Upper lobe of right lung (tissue), 1 donor: Measurements from ENCODE around the gene C22orf42. TPM values are rescaled to one million over a fixed set of nuclear protein-coding genes. Genes with fewer than 3 reads are reported as not detected.

ENCODE experiments used
- ATAC-seq: fragments of 200-7000 bp; cut with Tn5 transposase; one replicate; pipeline ENCODE4 v1.9.1; 2020; ENCODE audit warnings: mild to moderate bottlenecking, moderate library complexity
- DNase-seq: peaks from one replicate; pipeline ENCODE4 v3.0.0-alpha.2; 2020
- H3K27ac ChIP-seq: fragments of 200-600 bp; one replicate; pipeline ENCODE4 v1.8.0; 2022
- H3K27me3 ChIP-seq: fragments of 200-600 bp; one replicate; pipeline ENCODE4 v1.8.0; 2022; ENCODE audit warnings: mild to moderate bottlenecking
- H3K36me3 ChIP-seq: fragments of 200-600 bp; one replicate; pipeline ENCODE4 v1.8.0; 2022
- H3K4me1 ChIP-seq: fragments of 200-600 bp; one replicate; pipeline ENCODE4 v1.8.0; 2022
- H3K4me3 ChIP-seq: fragments of 200-600 bp; one replicate; pipeline ENCODE4 v1.8.0; 2022; ENCODE audit warnings: mild to moderate bottlenecking
- H3K9me3 ChIP-seq: fragments of 200-600 bp; one replicate; pipeline ENCODE4 v1.8.0; 2022
- intact Hi-C: fragments of 100-400 bp; cut with DNase I; formaldehyde crosslinking; loops from one replicate; pipeline ENCODE4 v1.11.0; 2022
- total RNA-seq: library from RNA; stranded (reverse); fragmentation: NEBNext Ultra II Directional; extraction: Animal tissue kit (Norgen Biotek cat#: 25700); gene quantifications from one replicate; pipeline ENCODE4 v1.2.1, GENCODE V29; 2021
- TF ChIP-seq, protein P1 (sequence below): fragments of 200-600 bp; IDR thresholded peaks from one replicate; pipeline ENCODE4 v1.8.0; 2022; ENCODE audit warnings: antibody characterized with exemption
- donor health status: DM: no; HTN: yes; CAD: no; lungs with severe emphysema.

The C22orf42 gene
- total RNA-seq, 1 donor from 2014 or later, result not detected

GRCh38 chr22:32132783-32133182 lies 26.3 kb downstream of the C22orf42 start:
- TF ChIP-seq, protein P1, sequence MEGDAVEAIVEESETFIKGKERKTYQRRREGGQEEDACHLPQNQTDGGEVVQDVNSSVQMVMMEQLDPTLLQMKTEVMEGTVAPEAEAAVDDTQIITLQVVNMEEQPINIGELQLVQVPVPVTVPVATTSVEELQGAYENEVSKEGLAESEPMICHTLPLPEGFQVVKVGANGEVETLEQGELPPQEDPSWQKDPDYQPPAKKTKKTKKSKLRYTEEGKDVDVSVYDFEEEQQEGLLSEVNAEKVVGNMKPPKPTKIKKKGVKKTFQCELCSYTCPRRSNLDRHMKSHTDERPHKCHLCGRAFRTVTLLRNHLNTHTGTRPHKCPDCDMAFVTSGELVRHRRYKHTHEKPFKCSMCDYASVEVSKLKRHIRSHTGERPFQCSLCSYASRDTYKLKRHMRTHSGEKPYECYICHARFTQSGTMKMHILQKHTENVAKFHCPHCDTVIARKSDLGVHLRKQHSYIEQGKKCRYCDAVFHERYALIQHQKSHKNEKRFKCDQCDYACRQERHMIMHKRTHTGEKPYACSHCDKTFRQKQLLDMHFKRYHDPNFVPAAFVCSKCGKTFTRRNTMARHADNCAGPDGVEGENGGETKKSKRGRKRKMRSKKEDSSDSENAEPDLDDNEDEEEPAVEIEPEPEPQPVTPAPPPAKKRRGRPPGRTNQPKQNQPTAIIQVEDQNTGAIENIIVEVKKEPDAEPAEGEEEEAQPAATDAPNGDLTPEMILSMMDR, result no peak
- Histone ChIP-seq H3K27ac (no peak overlapping the region), H3K27me3 (no peaks in the 10 kb centered on the region), H3K36me3 (no peaks in the 10 kb centered on the region), H3K9me3 (no peaks in the 10 kb centered on the region), H3K4me1 (no peaks in the 10 kb centered on the region), H3K4me3 (no peak overlapping the region)
- ATAC-seq (no peak), DNase-seq (no peak)
- intact Hi-C loops, result no loop called here

DNA sequence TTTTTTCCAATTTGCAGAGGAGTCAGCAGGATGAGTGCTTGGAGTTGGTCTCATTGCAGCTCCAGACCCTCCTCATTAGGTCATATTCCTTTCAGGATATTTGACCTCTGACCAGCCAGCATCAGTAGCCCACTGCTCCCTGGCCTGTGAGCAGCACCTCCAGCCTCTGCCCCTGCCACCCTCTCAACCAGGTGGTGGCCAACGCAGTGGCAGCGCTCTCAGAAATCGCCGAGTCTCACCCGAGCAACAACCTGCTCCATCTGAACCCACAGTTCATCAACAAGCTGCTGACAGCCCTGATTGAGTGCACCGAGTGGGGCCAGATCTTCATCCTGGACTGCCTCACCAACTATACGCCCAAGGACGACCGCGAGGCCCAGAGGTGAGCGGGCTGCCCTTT lies 27.0 kb downstream of the C22orf42 start:
- Histone ChIP-seq H3K4me1 (no peaks in the 10 kb centered on the region), H3K27me3 (no peaks in the 10 kb centered on the region), H3K4me3 (no peak overlapping the region), H3K9me3 (no peaks in the 10 kb centered on the region), H3K27ac (no peak overlapping the region), H3K36me3 (no peaks in the 10 kb centered on the region)
- DNase-seq, result no peak
- TF ChIP-seq, protein P1, result no peak
- intact Hi-C loops, result no loop called here
- ATAC-seq, result no peak

GRCh38 chr22:32130464-32130863 lies 28.6 kb downstream of the C22orf42 start:
- TF ChIP-seq, protein P1, result no peak
- H3K27me3 ChIP-seq, result no peaks in the 10 kb centered on the region
- no peak overlapping the region for H3K27ac ChIP-seq
- no peak overlapping the region for H3K4me3 ChIP-seq
- H3K9me3 ChIP-seq, result no peaks in the 10 kb centered on the region
- no peak for ATAC-seq
- intact Hi-C loops, result no loop called here
- no peaks in the 10 kb centered on the region for H3K36me3 ChIP-seq
- H3K4me1 ChIP-seq, result no peaks in the 10 kb centered on the region
- DNase-seq, result no peak

DNA sequence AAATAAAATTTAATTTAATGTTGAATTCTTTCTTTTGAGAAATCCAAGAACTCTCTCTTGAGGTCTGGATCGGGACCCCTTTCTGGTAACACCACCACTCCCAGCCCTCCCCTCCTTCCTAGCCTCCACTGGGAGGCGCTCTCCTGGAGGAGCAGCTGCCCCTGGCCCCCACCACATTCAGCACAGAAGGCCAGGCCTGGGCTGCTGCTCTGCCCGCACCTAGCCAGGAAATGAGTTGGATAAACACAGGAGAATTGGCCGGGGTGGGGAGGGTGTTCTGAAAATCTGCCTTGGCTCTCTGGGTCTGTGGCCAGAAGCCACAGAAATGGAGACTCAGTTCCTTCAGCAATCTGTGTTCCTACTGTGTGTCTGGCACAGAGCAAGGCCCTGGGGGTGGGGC lies 31.2 kb downstream of the C22orf42 start:
- H3K27me3 ChIP-seq, result no peaks in the 10 kb centered on the region
- TF ChIP-seq, protein P1, result no peak
- no peaks in the 10 kb centered on the region for H3K4me1 ChIP-seq
- intact Hi-C loops, result no loop called here
- H3K36me3 ChIP-seq, result no peaks in the 10 kb centered on the region
- ATAC-seq, result no peak
- no peaks in the 10 kb centered on the region for H3K9me3 ChIP-seq
- no peak overlapping the region for H3K4me3 ChIP-seq
- no peak for DNase-seq
- no peak overlapping the region for H3K27ac ChIP-seq

DNA sequence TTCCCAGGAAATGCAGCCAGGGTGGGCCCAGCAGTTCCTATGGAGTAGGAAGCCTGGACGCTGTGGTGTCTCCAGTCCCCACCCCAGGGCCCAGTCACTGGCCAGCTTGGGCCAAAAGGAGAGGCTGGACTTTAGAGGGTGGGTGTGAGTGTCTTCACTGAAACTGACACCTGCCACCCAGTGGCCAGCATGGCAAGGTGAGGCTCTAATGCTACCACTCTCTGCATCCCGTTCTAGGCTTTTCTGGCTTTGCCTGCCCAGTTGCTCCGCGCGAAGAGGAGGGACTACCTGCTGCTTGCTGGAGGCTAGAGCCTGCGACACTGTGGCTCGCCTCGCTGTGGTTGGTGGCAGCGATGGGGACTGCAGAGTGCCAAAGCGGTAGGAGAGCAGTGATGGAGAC lies 35.4 kb downstream of the C22orf42 start:
- H3K4me3 ChIP-seq, result no peak overlapping the region
- no peaks in the 10 kb centered on the region for H3K9me3 ChIP-seq
- DNase-seq (no peak), ATAC-seq (no peak)
- TF ChIP-seq, protein P1, result no peak
- no peaks in the 10 kb centered on the region for H3K27me3 ChIP-seq
- intact Hi-C loops, result no loop called here
- H3K4me1 ChIP-seq, result no peaks in the 10 kb centered on the region
- no peak overlapping the region for H3K27ac ChIP-seq
- H3K36me3 ChIP-seq, result no peaks in the 10 kb centered on the region

DNA sequence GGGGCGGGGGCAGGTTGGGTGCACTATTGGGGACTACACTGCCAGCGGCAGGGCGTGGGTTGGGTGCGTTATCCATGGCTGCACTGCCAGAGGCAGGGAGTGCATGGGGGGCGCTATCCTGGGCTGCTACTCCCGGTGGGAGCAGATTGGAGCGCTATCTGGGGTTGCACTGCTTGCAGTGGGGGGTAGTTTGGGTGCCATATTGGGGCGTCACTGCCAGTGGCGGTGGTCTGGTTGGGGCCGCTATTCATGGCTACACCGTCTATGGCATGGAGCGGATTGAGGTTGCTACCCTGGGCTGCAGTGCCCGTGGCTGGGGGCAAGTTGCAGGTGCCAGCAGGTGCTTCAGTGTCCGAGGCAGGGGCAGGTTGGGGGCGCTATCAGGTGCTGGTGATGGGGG lies 36.2 kb downstream of the C22orf42 start:
- intact Hi-C loops, result no loop called here
- Histone ChIP-seq H3K4me3 (no peak overlapping the region), H3K4me1 (no peaks in the 10 kb centered on the region), H3K9me3 (no peaks in the 10 kb centered on the region), H3K27me3 (no peaks in the 10 kb centered on the region), H3K27ac (no peak overlapping the region), H3K36me3 (no peaks in the 10 kb centered on the region)
- ATAC-seq (no peak), DNase-seq (no peak)
- TF ChIP-seq, protein P1, result no peak
